HEK293 (cell line): ENCODE data around the gene HES7.

Source experiments
- CTCF ChIA-PET: fragments of 350-600 bp; formaldehyde crosslinking; extraction: SDS; loops from one replicate; lab custom pipeline; 2021; ENCODE audit warnings: antibody characterized with exemption; lab: Yijun Ruan, JAX
- POLR2A ChIA-PET: fragments of 300-600 bp; formaldehyde crosslinking; extraction: SDS; loops from one replicate; lab custom pipeline; 2020; ENCODE audit warnings: antibody characterized with exemption, inconsistent platforms; lab: Yijun Ruan, JAX
- H3K27ac ChIP-seq: fragments of 200-500 bp; sonication (Bioruptor generic); 2 replicates; pipeline ENCODE4 v1.5.1; 2014; ENCODE audit warnings: low read depth, low read length, control low read depth, inconsistent platforms; ENCODE audit errors: extremely low read depth
- H3K36me3 ChIP-seq, 2 experiments: fragments of 200-500 bp in 1 of 2; sonication (Bioruptor generic) in 1 of 2; 1 replicate in 1 of 2; 2 replicates in 1 of 2; pipeline ENCODE4 v1.5.1; 2014 to 2017; ENCODE audit warnings: inconsistent platforms in 2 of 2, low read length in 2 of 2; ENCODE audit not compliant: control insufficient read depth in 2 of 2, insufficient read depth in 1 of 2
- H3K4me1 ChIP-seq: fragments of 200-500 bp; sonication (Bioruptor generic); 2 replicates; pipeline ENCODE4 v1.5.1; 2014; ENCODE audit warnings: mild to moderate bottlenecking, low read length, inconsistent platforms; ENCODE audit not compliant: control insufficient read depth, insufficient read depth
- H3K4me3 ChIP-seq: 2 replicates; pipeline ENCODE4 v1.5.1; 2011; ENCODE audit warnings: low read depth, mild to moderate bottlenecking, control low read depth, low read length, moderate library complexity
- H3K9me3 ChIP-seq: fragments of 200-500 bp; sonication (Bioruptor generic); 2 replicates; pipeline ENCODE4 v1.5.1; 2014; ENCODE audit warnings: low read depth, low read length, inconsistent platforms; ENCODE audit not compliant: control insufficient read depth, insufficient read depth
- GLI4 ChIP-seq: fragments of 450-650 bp; formaldehyde crosslinking; IDR thresholded peaks from 2 replicates; pipeline ENCODE4 v1.5.1; 2016; ENCODE audit warnings: missing biosample characterization, missing genetic modification characterization
- GLIS1 ChIP-seq: fragments of 450-650 bp; formaldehyde crosslinking; IDR thresholded peaks from 2 replicates; pipeline ENCODE4 v1.5.1; 2016; ENCODE audit warnings: missing biosample characterization, missing genetic modification characterization
- GLIS2 ChIP-seq: fragments of 450-650 bp; formaldehyde crosslinking; IDR thresholded peaks from 2 replicates; pipeline ENCODE4 v1.5.1; 2016; ENCODE audit warnings: missing biosample characterization, missing genetic modification characterization
- IKZF3 ChIP-seq: fragments of 450-650 bp; IDR thresholded peaks from 2 replicates; pipeline ENCODE4 v1.5.0; 2018; ENCODE audit warnings: missing biosample characterization, mild to moderate bottlenecking, missing genetic modification characterization, moderate library complexity
- KLF10 ChIP-seq: fragments of 450-650 bp; IDR thresholded peaks from 2 replicates; pipeline ENCODE4 v1.5.1; 2018; ENCODE audit warnings: missing biosample characterization, mild to moderate bottlenecking, missing genetic modification characterization
- KLF16 ChIP-seq: fragments of 450-650 bp; formaldehyde crosslinking; IDR thresholded peaks from 2 replicates; pipeline ENCODE4 v1.5.1; 2017; ENCODE audit warnings: missing biosample characterization, missing genetic modification characterization
- KLF7 ChIP-seq: fragments of 450-650 bp; formaldehyde crosslinking; IDR thresholded peaks from 2 replicates; pipeline ENCODE4 v1.5.1; 2016; ENCODE audit warnings: missing biosample characterization, missing genetic modification characterization, borderline replicate concordance
- MEIS1 ChIP-seq: sonication (generic); formaldehyde crosslinking; IDR thresholded peaks from 2 replicates; pipeline ENCODE4 v1.8.1; 2022; ENCODE audit warnings: missing genetic modification reagents, mild to moderate bottlenecking, borderline replicate concordance
- REPIN1 ChIP-seq: fragments of 450-650 bp; formaldehyde crosslinking; IDR thresholded peaks from 2 replicates; pipeline ENCODE4 v1.5.1; 2017; ENCODE audit warnings: missing biosample characterization, missing genetic modification characterization, low read depth
- SCRT2 ChIP-seq: fragments of 450-650 bp; formaldehyde crosslinking; IDR thresholded peaks from 2 replicates; pipeline ENCODE4 v1.5.1; 2016; ENCODE audit warnings: missing biosample characterization, missing genetic modification characterization
- SETDB1 ChIP-seq: IDR thresholded peaks from one replicate; pipeline ENCODE4 v1.6.1; 2017; ENCODE audit warnings: mild to moderate bottlenecking, low read length, moderate library complexity, mixed read lengths; ENCODE audit not compliant: insufficient read length
- SP2 ChIP-seq: fragments of 450-650 bp; formaldehyde crosslinking; IDR thresholded peaks from 2 replicates; pipeline ENCODE4 v1.5.1; 2016; ENCODE audit warnings: missing biosample characterization, missing genetic modification characterization
- SP7 ChIP-seq: fragments of 450-650 bp; formaldehyde crosslinking; IDR thresholded peaks from 2 replicates; pipeline ENCODE4 v1.5.1; 2016; ENCODE audit warnings: missing biosample characterization, missing genetic modification characterization
- ZBTB17 ChIP-seq: fragments of 450-650 bp; formaldehyde crosslinking; IDR thresholded peaks from 2 replicates; pipeline ENCODE4 v1.5.1; 2016; ENCODE audit warnings: missing biosample characterization, missing genetic modification characterization
- ZBTB20 ChIP-seq: fragments of 450-650 bp; formaldehyde crosslinking; IDR thresholded peaks from 2 replicates; pipeline ENCODE4 v1.5.1; 2016; ENCODE audit warnings: missing biosample characterization, missing genetic modification characterization
- ZBTB8A ChIP-seq: fragments of 450-650 bp; formaldehyde crosslinking; IDR thresholded peaks from 2 replicates; pipeline ENCODE4 v1.5.1; 2016; ENCODE audit warnings: missing biosample characterization, missing genetic modification characterization
- ZNF157 ChIP-seq: fragments of 450-650 bp; formaldehyde crosslinking; IDR thresholded peaks from 2 replicates; pipeline ENCODE4 v1.5.1; 2016; ENCODE audit warnings: missing biosample characterization, missing genetic modification characterization
- ZNF175 ChIP-seq: fragments of 450-650 bp; formaldehyde crosslinking; IDR thresholded peaks from 2 replicates; pipeline ENCODE4 v1.5.1; 2016; ENCODE audit warnings: missing biosample characterization, missing genetic modification characterization
- ZNF248 ChIP-seq: fragments of 450-650 bp; formaldehyde crosslinking; IDR thresholded peaks from 2 replicates; pipeline ENCODE4 v1.5.1; 2017; ENCODE audit warnings: missing biosample characterization, missing genetic modification characterization
- ZNF335 ChIP-seq: fragments of 450-650 bp; formaldehyde crosslinking; conservative IDR thresholded peaks from 2 replicates; pipeline ENCODE4 v1.5.1; 2016; ENCODE audit warnings: missing biosample characterization, missing genetic modification characterization
- ZNF366 ChIP-seq: fragments of 450-650 bp; formaldehyde crosslinking; conservative IDR thresholded peaks from 2 replicates; pipeline ENCODE4 v1.5.1; 2016; ENCODE audit warnings: missing biosample characterization, missing genetic modification characterization
- ZNF423 ChIP-seq: fragments of 450-650 bp; formaldehyde crosslinking; IDR thresholded peaks from 2 replicates; pipeline ENCODE4 v1.5.1; 2016; ENCODE audit warnings: missing biosample characterization, missing genetic modification characterization
- ZNF548 ChIP-seq: fragments of 450-650 bp; formaldehyde crosslinking; IDR thresholded peaks from 2 replicates; pipeline ENCODE4 v1.5.1; 2016; ENCODE audit warnings: missing biosample characterization, missing genetic modification characterization
- ZNF571 ChIP-seq: fragments of 450-650 bp; formaldehyde crosslinking; IDR thresholded peaks from 2 replicates; pipeline ENCODE4 v1.5.0; 2017; ENCODE audit warnings: missing biosample characterization, missing genetic modification characterization
- ZNF629 ChIP-seq: fragments of 450-650 bp; formaldehyde crosslinking; IDR thresholded peaks from 2 replicates; pipeline ENCODE4 v1.5.1; 2017; ENCODE audit warnings: missing biosample characterization, missing genetic modification characterization
- ZNF76 ChIP-seq: fragments of 450-650 bp; formaldehyde crosslinking; IDR thresholded peaks from 2 replicates; pipeline ENCODE4; 2016; ENCODE audit warnings: low read depth, missing biosample characterization, missing genetic modification characterization, borderline replicate concordance
- ZNF785 ChIP-seq: fragments of 450-650 bp; formaldehyde crosslinking; IDR thresholded peaks from 2 replicates; pipeline ENCODE4 v1.5.1; 2016; ENCODE audit warnings: missing biosample characterization, missing genetic modification characterization
- ZNF792 ChIP-seq: fragments of 450-650 bp; formaldehyde crosslinking; IDR thresholded peaks from 2 replicates; pipeline ENCODE4 v1.5.1; 2016; ENCODE audit warnings: missing biosample characterization, missing genetic modification characterization
- TF ChIP-seq, protein P1 (sequence below): fragments of 450-650 bp; formaldehyde crosslinking; IDR thresholded peaks from 2 replicates; pipeline ENCODE4 v1.5.1; 2016; ENCODE audit warnings: missing biosample characterization, missing genetic modification characterization
- TF ChIP-seq, protein P2 (sequence below): fragments of 450-650 bp; formaldehyde crosslinking; IDR thresholded peaks from 2 replicates; pipeline ENCODE4 v1.5.1; 2016; ENCODE audit warnings: missing biosample characterization, missing genetic modification characterization

Gene HES7

DNA sequence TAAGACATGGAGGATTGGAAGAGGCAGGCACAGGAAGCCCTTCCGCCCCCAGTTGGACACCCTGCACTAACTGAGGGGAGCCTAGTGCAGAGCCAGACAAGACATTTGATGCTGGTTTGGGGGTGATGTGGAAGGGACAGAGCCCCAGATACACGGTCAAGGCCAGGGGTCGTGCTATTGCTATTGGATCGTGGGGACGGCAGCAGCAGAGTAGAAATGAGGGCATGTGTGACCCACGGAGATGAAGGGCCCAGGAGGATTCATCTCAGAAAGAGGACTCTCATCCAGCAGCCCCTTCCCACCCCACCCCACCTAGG is 40.9 kb upstream of the HES7 start:
- peaks cover 10 to 22% of the 10 kb centered on the region in 2 experiments; a peak in 2 of 3 replicates for H3K36me3 ChIP-seq
- H3K4me3 ChIP-seq, result no peak overlapping the region
- H3K9me3 ChIP-seq, result no peaks in the 10 kb centered on the region
- peak overlapping the region; percentile 96; the same call in 1 of the 2 replicates for H3K27ac ChIP-seq
- CTCF ChIA-PET, result interaction anchor here (0.6 kb wide), 1 partner anchor 19 kb away, joined by 3 read pairs; no protein-coding TSS in a partner anchor
- no peak for TF ChIP-seq MEIS1 (CRISPR knock-in tag)
- peak; percentile 77 for TF ChIP-seq ZNF335
- TF ChIP-seq ZNF785 (tag by site-specific recombination), result no peak
- H3K4me1 ChIP-seq, result peaks cover 24% of the 10 kb centered on the region
- POLR2A ChIA-PET, result interaction anchor here (0.7 to 1.8 kb wide), 5 partner anchors 9 to 212 kb away, joined by 3 to 25 read pairs (median 3); partner anchors contain the start of genes AURKB, HES7 and KRABD2

DNA sequence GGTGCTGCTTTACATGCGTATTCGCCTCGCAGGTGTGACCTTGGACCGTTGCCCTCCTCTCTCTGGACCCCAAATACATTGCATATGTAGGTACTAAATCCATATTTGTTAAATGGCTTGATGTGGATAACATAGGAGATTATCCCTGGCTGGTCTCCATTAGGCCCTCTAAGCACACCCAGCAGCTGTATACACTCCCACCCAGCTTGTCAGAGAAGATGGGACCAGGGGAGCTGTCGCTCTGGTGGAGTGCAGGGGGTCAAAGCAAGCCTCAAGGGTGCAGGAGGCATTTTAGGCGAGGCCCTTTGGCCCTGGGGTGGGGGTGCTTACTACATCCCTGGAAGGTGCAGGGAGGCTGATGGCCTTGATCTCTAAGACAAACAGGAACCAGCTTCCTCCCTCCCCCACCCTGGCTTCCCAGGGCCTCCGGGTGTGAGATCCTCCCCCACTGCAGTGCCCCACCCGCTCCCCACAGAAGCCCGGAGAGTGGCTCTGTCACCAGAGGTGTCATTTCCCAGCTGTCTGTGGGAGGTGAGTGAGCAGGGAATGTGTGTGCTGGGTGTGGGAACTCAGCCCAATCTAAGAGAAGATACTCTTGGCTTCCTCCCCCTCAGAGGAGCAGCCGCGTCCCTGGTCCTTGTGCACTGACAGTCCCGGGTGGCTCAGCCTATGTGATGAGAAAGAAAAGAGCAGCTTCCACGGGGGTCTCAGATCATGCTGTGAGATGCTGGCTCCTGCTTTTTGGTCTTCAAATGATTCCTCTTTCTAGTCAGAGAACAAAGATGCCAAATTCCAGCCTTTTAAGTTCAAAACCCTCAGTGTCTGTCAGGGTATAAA is 40.3 kb upstream of the HES7 start:
- peaks cover 24% of the 10 kb centered on the region for H3K4me1 ChIP-seq
- peak overlapping the region; percentile 96 for H3K27ac ChIP-seq
- no peaks in the 10 kb centered on the region for H3K9me3 ChIP-seq
- peaks cover 12 to 27% of the 10 kb centered on the region in 2 experiments; a peak in 2 of 3 replicates for H3K36me3 ChIP-seq
- no peak overlapping the region for H3K4me3 ChIP-seq
- ChIA-PET CTCF (interaction anchor here (0.6 kb wide), 1 partner anchor 19 kb away, joined by 3 read pairs; no protein-coding TSS in a partner anchor), POLR2A (interaction anchor here (0.6 to 1.8 kb wide), 8 partner anchors 9 to 213 kb away, joined by 3 to 25 read pairs (median 3); partner anchors contain the start of genes AURKB, BORCS6, HES7 and KRABD2)
- TF ChIP-seq ZNF76 (tag by site-specific recombination) (peak; percentile 53; the same call in 1 of the 2 replicates), ZNF366 (tag by site-specific recombination) (no peak), ZNF423 (peak; percentile 75; the same call in 1 of the 2 replicates), ZNF548 (tag by site-specific recombination) (no peak), ZNF629 (tag by site-specific recombination) (no peak), ZBTB20 (tag by site-specific recombination) (peak; percentile 74), KLF10 (tag by site-specific recombination) (peak; percentile 26; the same call in 1 of the 2 replicates), ZNF248 (tag by site-specific recombination) (no peak), ZNF157 (no peak), SP2 (tag by site-specific recombination) (peak; percentile 56), KLF16 (no peak), GLI4 (tag by site-specific recombination) (no peak), ZBTB17 (tag by site-specific recombination) (peak; percentile 27; the same call in 1 of the 2 replicates), REPIN1 (tag by site-specific recombination) (no peak), SP7 (tag by site-specific recombination) (peak; percentile 52; the same call in 1 of the 2 replicates), ZNF785 (tag by site-specific recombination) (no peak), GLIS2 (tag by site-specific recombination) (peak; percentile 92), ZBTB8A (tag by site-specific recombination) (peak; percentile 35; the same call in 1 of the 2 replicates), SCRT2 (tag by site-specific recombination) (no peak), SETDB1 (no peak), ZNF571 (tag by site-specific recombination) (no peak), GLIS1 (tag by site-specific recombination) (peak; percentile 97), KLF7 (tag by site-specific recombination) (0 out of 2 replicates have a peak, but pooled peaks have one; percentile 18), ZNF175 (tag by site-specific recombination) (no peak), IKZF3 (tag by site-specific recombination) (peak; percentile 57; the same call in 1 of the 2 replicates), ZNF792 (no peak)
- TF ChIP-seq, protein P1, sequence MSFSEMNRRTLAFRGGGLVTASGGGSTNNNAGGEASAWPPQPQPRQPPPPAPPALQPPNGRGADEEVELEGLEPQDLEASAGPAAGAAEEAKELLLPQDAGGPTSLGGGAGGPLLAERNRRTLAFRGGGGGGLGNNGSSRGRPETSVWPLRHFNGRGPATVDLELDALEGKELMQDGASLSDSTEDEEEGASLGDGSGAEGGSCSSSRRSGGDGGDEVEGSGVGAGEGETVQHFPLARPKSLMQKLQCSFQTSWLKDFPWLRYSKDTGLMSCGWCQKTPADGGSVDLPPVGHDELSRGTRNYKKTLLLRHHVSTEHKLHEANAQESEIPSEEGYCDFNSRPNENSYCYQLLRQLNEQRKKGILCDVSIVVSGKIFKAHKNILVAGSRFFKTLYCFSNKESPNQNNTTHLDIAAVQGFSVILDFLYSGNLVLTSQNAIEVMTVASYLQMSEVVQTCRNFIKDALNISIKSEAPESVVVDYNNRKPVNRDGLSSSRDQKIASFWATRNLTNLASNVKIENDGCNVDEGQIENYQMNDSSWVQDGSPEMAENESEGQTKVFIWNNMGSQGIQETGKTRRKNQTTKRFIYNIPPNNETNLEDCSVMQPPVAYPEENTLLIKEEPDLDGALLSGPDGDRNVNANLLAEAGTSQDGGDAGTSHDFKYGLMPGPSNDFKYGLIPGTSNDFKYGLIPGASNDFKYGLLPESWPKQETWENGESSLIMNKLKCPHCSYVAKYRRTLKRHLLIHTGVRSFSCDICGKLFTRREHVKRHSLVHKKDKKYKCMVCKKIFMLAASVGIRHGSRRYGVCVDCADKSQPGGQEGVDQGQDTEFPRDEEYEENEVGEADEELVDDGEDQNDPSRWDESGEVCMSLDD (tag by site-specific recombination), result 0 out of 2 replicates have a peak, but pooled peaks have one; percentile 20
- TF ChIP-seq, protein P2, sequence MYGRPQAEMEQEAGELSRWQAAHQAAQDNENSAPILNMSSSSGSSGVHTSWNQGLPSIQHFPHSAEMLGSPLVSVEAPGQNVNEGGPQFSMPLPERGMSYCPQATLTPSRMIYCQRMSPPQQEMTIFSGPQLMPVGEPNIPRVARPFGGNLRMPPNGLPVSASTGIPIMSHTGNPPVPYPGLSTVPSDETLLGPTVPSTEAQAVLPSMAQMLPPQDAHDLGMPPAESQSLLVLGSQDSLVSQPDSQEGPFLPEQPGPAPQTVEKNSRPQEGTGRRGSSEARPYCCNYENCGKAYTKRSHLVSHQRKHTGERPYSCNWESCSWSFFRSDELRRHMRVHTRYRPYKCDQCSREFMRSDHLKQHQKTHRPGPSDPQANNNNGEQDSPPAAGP (tag by site-specific recombination), result peak; percentile 81; the same call in 1 of the 2 replicates
